Caco-2 (cell line): ENCODE results near the gene DPCD. TPM values are rescaled to one million over a fixed set of nuclear protein-coding genes. Genes with fewer than 3 reads are reported as not detected.
"Not testable (repeated sequence)": the region's sequence is repeated elsewhere in the genome, so short reads cannot be mapped to it uniquely, and the experiment has no call there.

Experiments used
- BruUV-seq: library from RNA; stranded (reverse); fragments of 400-500 nt; replicated peaks from 2 replicates; lab custom pipeline; 2021; lab: Mats Ljungman, UMichigan
- CTCF ChIA-PET: fragments of 300-600 bp; sonication (Branson Sonifier 250); formaldehyde crosslinking; loops from one replicate; lab custom pipeline; 2022; ENCODE audit warnings: antibody characterized with exemption; lab: Charles Lee
- POLR2A ChIA-PET: fragments of 300-600 bp; sonication (Branson Sonifier 250); formaldehyde crosslinking; loops from one replicate; lab custom pipeline; 2022; ENCODE audit warnings: antibody characterized with exemption; lab: Charles Lee
- DNase-seq, 2 experiments: peaks; one replicate each; pipeline versions ENCODE4 v3.0.0 to v3.0.0-alpha.2; 2020 to 2022
- H3K27me3 ChIP-seq: replicated peaks from 2 replicates; pipeline ENCODE4 v1.6.0; 2011; ENCODE audit warnings: low read length; ENCODE audit not compliant: control insufficient read depth, insufficient read depth
- H3K36me3 ChIP-seq: 2 replicates; pipeline ENCODE4 v1.5.1; 2011; ENCODE audit warnings: low read length; ENCODE audit not compliant: control insufficient read depth, insufficient read depth
- H3K4me1 ChIP-seq: fragments of 250-450 bp; sonication (Bioruptor Pico); 2 replicates; pipeline ENCODE4 v1.5.1; 2020; ENCODE audit warnings: mild to moderate bottlenecking
- H3K4me3 ChIP-seq: 2 replicates; pipeline ENCODE4 v1.5.1; 2011; ENCODE audit warnings: low read depth, mild to moderate bottlenecking, control low read depth, low read length
- H3K9me3 ChIP-seq: fragments of 250-450 bp; sonication (Bioruptor Pico); 2 replicates; pipeline ENCODE4 v1.5.1; 2020; ENCODE audit warnings: mild to moderate bottlenecking, moderate library complexity
- H3K27ac Mint-ChIP-seq: one replicate; pipeline ENCODE4 v1.8.0; 2022; ENCODE audit warnings: mixed read lengths; ENCODE audit not compliant: unreplicated experiment
- H3K27me3 Mint-ChIP-seq: one replicate; pipeline ENCODE4 v1.8.0; 2022; ENCODE audit warnings: mixed read lengths; ENCODE audit not compliant: insufficient read depth, unreplicated experiment
- H3K36me3 Mint-ChIP-seq: one replicate; pipeline ENCODE4 v1.8.0; 2022; ENCODE audit warnings: mild to moderate bottlenecking, mixed read lengths; ENCODE audit not compliant: insufficient read depth, unreplicated experiment
- H3K4me1 Mint-ChIP-seq: one replicate; pipeline ENCODE4 v1.8.0; 2022; ENCODE audit warnings: low read depth, mixed read lengths; ENCODE audit not compliant: unreplicated experiment
- H3K4me3 Mint-ChIP-seq: one replicate; pipeline ENCODE4 v1.8.0; 2022; ENCODE audit warnings: mild to moderate bottlenecking, moderate library complexity, mixed read lengths; ENCODE audit not compliant: unreplicated experiment
- H3K9me3 Mint-ChIP-seq: one replicate; pipeline ENCODE4 v1.8.0; 2022; ENCODE audit warnings: mixed read lengths; ENCODE audit not compliant: unreplicated experiment
- intact Hi-C: fragments of 100-400 bp; cut with micrococcal nuclease; formaldehyde crosslinking; loops from one replicate; pipeline ENCODE4 v1.10.0; 2022; ENCODE audit not compliant: unreplicated experiment
- total RNA-seq: library from RNA; stranded (reverse); gene quantifications from 2 replicates; pipeline ENCODE4 v1.2.3, GENCODE V29; 2022
- TF ChIP-seq, protein P1 (sequence below), 2 experiments: fragments of 200-600 bp in 1 of 2; IDR thresholded peaks; 1 replicate in 1 of 2; 2 replicates in 1 of 2; pipeline versions ENCODE4 v1.5.1 to v1.8.0; 2011 to 2022; ENCODE audit warnings: antibody characterized with exemption in 1 of 2, control low read depth in 1 of 2, inconsistent platforms in 1 of 2, low read depth in 1 of 2, low read length in 1 of 2, mild to moderate bottlenecking in 1 of 2, moderate library complexity in 1 of 2; ENCODE audit not compliant: insufficient read depth in 1 of 2, severe bottlenecking in 1 of 2, unreplicated experiment in 1 of 2

Gene DPCD
- total RNA-seq, 1 experiment from 2014 or later: 13.1 TPM

DNA sequence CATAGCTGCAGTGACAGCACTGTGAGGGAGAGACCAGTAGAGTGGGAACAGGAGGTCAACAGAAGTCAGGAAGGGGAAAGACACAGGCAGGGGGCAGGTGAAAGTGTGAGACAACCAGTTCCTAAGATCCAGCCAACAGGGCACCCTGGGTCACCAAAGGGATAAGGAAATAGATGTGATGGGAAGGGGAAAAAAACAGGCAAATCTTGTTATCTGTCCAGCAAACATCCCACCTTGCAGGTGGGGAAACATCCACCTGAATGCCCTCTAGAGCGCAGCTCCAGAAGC lies 42.5 kb downstream of the DPCD start:
- CTCF ChIA-PET: no interaction called here
- TF ChIP-seq, protein P1, sequence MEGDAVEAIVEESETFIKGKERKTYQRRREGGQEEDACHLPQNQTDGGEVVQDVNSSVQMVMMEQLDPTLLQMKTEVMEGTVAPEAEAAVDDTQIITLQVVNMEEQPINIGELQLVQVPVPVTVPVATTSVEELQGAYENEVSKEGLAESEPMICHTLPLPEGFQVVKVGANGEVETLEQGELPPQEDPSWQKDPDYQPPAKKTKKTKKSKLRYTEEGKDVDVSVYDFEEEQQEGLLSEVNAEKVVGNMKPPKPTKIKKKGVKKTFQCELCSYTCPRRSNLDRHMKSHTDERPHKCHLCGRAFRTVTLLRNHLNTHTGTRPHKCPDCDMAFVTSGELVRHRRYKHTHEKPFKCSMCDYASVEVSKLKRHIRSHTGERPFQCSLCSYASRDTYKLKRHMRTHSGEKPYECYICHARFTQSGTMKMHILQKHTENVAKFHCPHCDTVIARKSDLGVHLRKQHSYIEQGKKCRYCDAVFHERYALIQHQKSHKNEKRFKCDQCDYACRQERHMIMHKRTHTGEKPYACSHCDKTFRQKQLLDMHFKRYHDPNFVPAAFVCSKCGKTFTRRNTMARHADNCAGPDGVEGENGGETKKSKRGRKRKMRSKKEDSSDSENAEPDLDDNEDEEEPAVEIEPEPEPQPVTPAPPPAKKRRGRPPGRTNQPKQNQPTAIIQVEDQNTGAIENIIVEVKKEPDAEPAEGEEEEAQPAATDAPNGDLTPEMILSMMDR (IDR thresholded peaks at IDR 0.05; ENCODE audit: insufficient read depth in 1 of 2, low read depth in 1 of 2, low read length in 1 of 2, severe bottlenecking in 1 of 2, unreplicated experiment in 1 of 2): no peak
- POLR2A ChIA-PET: interaction anchor here (0.5 kb wide), 1 partner anchor 1284 kb away, joined by 12 read pairs; the partner anchor contains the start of gene SCD

DNA sequence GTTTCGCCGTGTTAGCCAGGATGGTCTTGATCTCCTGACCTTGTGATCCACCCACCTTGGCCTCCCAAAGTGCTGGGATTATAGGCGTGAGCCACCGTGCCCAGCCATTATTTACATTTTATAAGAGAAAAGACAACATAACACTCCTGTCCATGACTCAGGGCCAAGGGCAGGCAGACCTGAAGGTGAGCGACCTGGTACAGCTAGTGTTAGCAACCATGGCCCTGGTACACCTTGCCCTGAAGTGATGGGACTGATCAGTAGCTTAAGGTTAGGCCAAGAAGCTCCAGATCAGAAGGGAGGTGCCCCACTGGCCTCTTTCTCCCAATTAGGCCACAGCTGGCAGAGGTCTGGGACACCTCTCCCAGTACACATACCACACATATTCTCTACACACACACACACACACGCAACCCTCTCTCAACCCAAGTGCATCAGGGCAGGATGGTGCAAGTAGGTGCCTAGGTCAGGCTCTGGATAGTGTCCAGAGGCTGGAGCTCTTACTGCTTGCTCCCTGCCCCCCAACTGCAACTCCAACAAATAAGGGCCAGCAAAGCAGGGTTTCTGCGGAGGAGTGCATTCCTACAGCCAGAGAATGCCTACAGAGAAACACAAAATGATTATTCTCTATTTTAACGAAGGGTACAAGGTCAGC lies 43.8 kb downstream of the DPCD start:
- TF ChIP-seq, protein P1 (IDR thresholded peaks at IDR 0.05; ENCODE audit: insufficient read depth in 1 of 2, low read depth in 1 of 2, low read length in 1 of 2, severe bottlenecking in 1 of 2, unreplicated experiment in 1 of 2): no peak
- H3K27me3 ChIP-seq: no peaks in the 10 kb centered on the region
- Mint-ChIP-seq H3K4me1 (peaks cover 7% of the 10 kb centered on the region), H3K9me3 (no peaks in the 10 kb centered on the region), H3K36me3 (peaks cover 9% of the 10 kb centered on the region), H3K27ac (no peak overlapping the region), H3K4me3 (no peak overlapping the region), H3K27me3 (no peaks in the 10 kb centered on the region)
- no TSS peak for BruUV-seq
- H3K4me1 ChIP-seq: peaks cover 7% of the 10 kb centered on the region; the same call in 1 of the 2 replicates
- intact Hi-C loops: no loop called here
- no peak for DNase-seq
- no peaks in the 10 kb centered on the region for H3K36me3 ChIP-seq
- ChIA-PET POLR2A (interaction anchor here (0.6 kb wide), 1 partner anchor 16 kb away, joined by 7 read pairs; no protein-coding TSS in a partner anchor), CTCF (no interaction called here)
- no peak overlapping the region for H3K4me3 ChIP-seq
- H3K9me3 ChIP-seq: peaks cover 4% of the 10 kb centered on the region; the same call in 1 of the 2 replicates

More for the DNA sequence above, 42.5 kb downstream of the DPCD start:
- H3K36me3 Mint-ChIP-seq: peaks cover 2% of the 10 kb centered on the region
- H3K27ac Mint-ChIP-seq: no peak overlapping the region
- peaks cover 4% of the 10 kb centered on the region; the same call in 1 of the 2 replicates for H3K9me3 ChIP-seq
- peaks cover 7% of the 10 kb centered on the region for H3K4me1 Mint-ChIP-seq
- H3K27me3 ChIP-seq: no peaks in the 10 kb centered on the region
- H3K9me3 Mint-ChIP-seq: no peaks in the 10 kb centered on the region
- DNase-seq: no peak
- intact Hi-C loops: no loop called here
- H3K4me1 ChIP-seq: peaks cover 7% of the 10 kb centered on the region; the same call in 1 of the 2 replicates
- no TSS peak for BruUV-seq
- no peaks in the 10 kb centered on the region for H3K27me3 Mint-ChIP-seq
- no peak overlapping the region for H3K4me3 Mint-ChIP-seq
- H3K36me3 ChIP-seq: no peaks in the 10 kb centered on the region
- H3K4me3 ChIP-seq: no peak overlapping the region

DNA sequence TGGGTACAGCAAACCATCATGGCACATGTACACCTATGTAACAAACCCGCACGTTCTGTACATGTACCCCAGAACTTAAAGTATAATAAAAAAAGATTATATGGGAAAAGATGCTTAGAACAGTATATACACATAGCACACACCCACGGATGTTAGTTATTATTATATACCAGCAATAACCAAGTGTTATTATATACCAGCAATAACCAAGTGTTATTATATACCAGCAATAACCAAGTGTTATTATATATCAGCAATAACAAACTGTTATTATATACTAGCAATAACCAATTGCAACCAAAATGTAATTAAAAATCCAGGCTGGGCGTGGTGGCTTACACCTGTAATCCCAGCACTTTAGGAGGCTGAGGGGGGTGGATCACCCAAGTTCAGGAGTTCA lies 45.4 kb downstream of the DPCD start:
- H3K4me3 Mint-ChIP-seq, H3K4me1 ChIP-seq, POLR2A ChIA-PET, H3K9me3 Mint-ChIP-seq, H3K36me3 ChIP-seq, H3K4me1 Mint-ChIP-seq, H3K27me3 Mint-ChIP-seq, H3K27ac Mint-ChIP-seq, H3K9me3 ChIP-seq, CTCF ChIA-PET, BruUV-seq, H3K27me3 ChIP-seq, intact Hi-C loops, DNase-seq, H3K36me3 Mint-ChIP-seq, H3K4me3 ChIP-seq: not testable (repeated sequence)
